GM12878 (cell line): ENCODE data around the gene SLCO4A1. TPM values are rescaled to one million over a fixed set of nuclear protein-coding genes. Genes with fewer than 3 reads are reported as not detected.

Source experiments
- ATAC-seq: fragments of 200-7000 bp; cut with Tn5 transposase; 3 replicates; pipeline ENCODE4 v1.9.1; 2020; ENCODE audit warnings: mild to moderate bottlenecking, moderate library complexity
- BruUV-seq: library from RNA; stranded (reverse); fragments of 400-500 nt; replicated peaks from 2 replicates; lab custom pipeline; 2021; lab: Mats Ljungman, UMichigan
- CTCF ChIA-PET: fragments of 300-600 bp; sonication (Branson Sonifier 250); formaldehyde crosslinking; extraction: SDS; loops from one replicate; lab custom pipeline; 2021; ENCODE audit warnings: inconsistent platforms; lab: Yijun Ruan, JAX
- POLR2A ChIA-PET: fragments of 350-600 bp; formaldehyde crosslinking; extraction: SDS; loops from one replicate; lab custom pipeline; 2021; ENCODE audit warnings: inconsistent platforms; lab: Charles Lee
- RAD21 ChIA-PET: fragments of 300-600 bp; sonication (Branson Sonifier 250); formaldehyde crosslinking; loops from one replicate; lab custom pipeline; 2023; ENCODE audit warnings: antibody characterized with exemption; ENCODE audit not compliant: unreplicated experiment; lab: Charles Lee
- SMC1A ChIA-PET: fragments of 300-600 bp; sonication (Branson Sonifier 250); formaldehyde crosslinking; loops from one replicate; lab custom pipeline; 2023; ENCODE audit not compliant: unreplicated experiment, uncharacterized antibody; lab: Charles Lee
- DNase-seq: peaks from one replicate; pipeline ENCODE4 v3.0.0-alpha.2; 2011; ENCODE audit warnings: low read depth, low spot score
- FAIRE-seq: peaks from 3 replicates; lab custom pipeline; 2011; peaks lifted over from hg19 to GRCh38; lab: Jason Lieb, UNC
- H2AFZ ChIP-seq: 2 replicates; pipeline ENCODE4 v1.6.0; 2011; ENCODE audit warnings: low read depth, low read length, control low read depth; ENCODE audit not compliant: control insufficient read depth
- H3K27ac ChIP-seq: 2 replicates; pipeline ENCODE4 v1.5.1; 2011; ENCODE audit warnings: control low read depth; ENCODE audit not compliant: control insufficient read depth, insufficient read depth
- H3K27me3 ChIP-seq, 2 experiments: replicated peaks in 1 of 2; 2 replicates each; pipeline versions ENCODE4 v1.6.0 to v1.6.1; 2011; ENCODE audit warnings: low read length in 1 of 2; ENCODE audit not compliant: control insufficient read depth in 2 of 2, insufficient read depth in 2 of 2
- H3K36me3 ChIP-seq, 2 experiments: 2 replicates each; pipeline ENCODE4 v1.5.1; 2011; ENCODE audit warnings: low read length in 1 of 2; ENCODE audit not compliant: control insufficient read depth in 2 of 2, insufficient read depth in 2 of 2
- H3K4me1 ChIP-seq: 2 replicates; pipeline ENCODE4 v1.6.1; 2011; ENCODE audit warnings: mild to moderate bottlenecking, low read length, moderate library complexity, mixed read lengths; ENCODE audit not compliant: control insufficient read depth, insufficient read depth
- H3K4me2 ChIP-seq: 2 replicates; pipeline ENCODE4 v1.6.0; 2011; ENCODE audit warnings: control low read depth; ENCODE audit not compliant: control insufficient read depth, insufficient read depth
- H3K4me3 ChIP-seq: fragments of 200-600 bp; sonication (generic); 2 replicates; pipeline ENCODE4 v1.5.1; 2016
- H3K79me2 ChIP-seq: 2 replicates; pipeline ENCODE4 v1.6.0; 2011; ENCODE audit warnings: low read length; ENCODE audit not compliant: control insufficient read depth, insufficient read depth
- H3K9ac ChIP-seq: 2 replicates; pipeline ENCODE4 v1.8.0; 2011; ENCODE audit warnings: low read length, control low read depth, mixed read lengths; ENCODE audit not compliant: control insufficient read depth, insufficient read depth
- H3K9me3 ChIP-seq: replicated peaks from 3 replicates; pipeline ENCODE4 v1.5.1; 2011; ENCODE audit warnings: mild to moderate bottlenecking, low read length; ENCODE audit not compliant: control insufficient read depth, insufficient read depth
- H4K20me1 ChIP-seq: 2 replicates; pipeline ENCODE4 v1.6.0; 2011; ENCODE audit not compliant: control insufficient read depth, insufficient read depth
- ASH2L ChIP-seq: fragments of 300-600, 200-600 bp; sonication (generic); IDR thresholded peaks from 2 replicates; pipeline ENCODE4 v1.6.1; 2017; ENCODE audit warnings: low read depth, mild to moderate bottlenecking, borderline replicate concordance
- CREM ChIP-seq: IDR thresholded peaks from 2 replicates; pipeline ENCODE4 v1.6.1; 2014; ENCODE audit warnings: antibody characterized with exemption, low read depth
- EGR1 ChIP-seq, 2 experiments: IDR thresholded peaks; 1 replicate in 1 of 2; 2 replicates in 1 of 2; pipeline ENCODE4 v1.6.1; 2011 to 2012; ENCODE audit warnings: low read depth in 2 of 2, low read length in 2 of 2, borderline replicate concordance in 1 of 2, mild to moderate bottlenecking in 1 of 2, moderate library complexity in 1 of 2
- FOXK2 ChIP-seq: fragments of 450-650 bp; IDR thresholded peaks from 2 replicates; pipeline ENCODE4 v1.6.1; 2017; ENCODE audit warnings: mild to moderate bottlenecking, moderate library complexity
- FOXM1 ChIP-seq: IDR thresholded peaks from 2 replicates; pipeline ENCODE4 v1.6.1; 2012; ENCODE audit warnings: low read depth, mild to moderate bottlenecking, inconsistent platforms, low read length, moderate library complexity
- HDAC2 ChIP-seq: fragments of 200-600 bp; sonication (generic); IDR thresholded peaks from 2 replicates; pipeline ENCODE4 v1.6.1; 2017
- NR2C2 ChIP-seq: IDR thresholded peaks from 2 replicates; pipeline ENCODE4 v1.6.1; 2011; ENCODE audit warnings: borderline replicate concordance, low read depth; ENCODE audit not compliant: control insufficient read depth, insufficient read length
- POLR2AphosphoS5 ChIP-seq: IDR thresholded peaks from 2 replicates; pipeline ENCODE4 v1.6.1; 2011; ENCODE audit warnings: mild to moderate bottlenecking, low read length, inconsistent platforms
- RELA ChIP-seq: fragments of 450-650 bp; IDR thresholded peaks from 2 replicates; pipeline ENCODE4 v1.8.0; 2014; ENCODE audit warnings: borderline replicate concordance; ENCODE audit not compliant: partially characterized antibody
- SMAD5 ChIP-seq: IDR thresholded peaks from 2 replicates; pipeline ENCODE4 v1.6.1; 2016; ENCODE audit warnings: antibody characterized with exemption, low read depth
- SMARCA5 ChIP-seq: fragments of 450-650 bp; IDR thresholded peaks from 2 replicates; pipeline ENCODE4 v1.6.1; 2017; ENCODE audit warnings: mild to moderate bottlenecking
- TAF1 ChIP-seq: IDR thresholded peaks from 2 replicates; pipeline ENCODE4 v1.6.1; 2011; ENCODE audit warnings: mild to moderate bottlenecking, low read depth, low read length, borderline replicate concordance
- YBX1 ChIP-seq: fragments of 450-650 bp; IDR thresholded peaks from 2 replicates; pipeline ENCODE4 v1.6.1; 2016; ENCODE audit warnings: antibody characterized with exemption
- ZBED1 ChIP-seq: IDR thresholded peaks from 2 replicates; pipeline ENCODE4 v1.6.1; 2016; ENCODE audit warnings: borderline replicate concordance
- WGBS: methylation state at CpG from one replicate; pipeline ENCODE4 v1.1.6; 2016; ENCODE audit warnings: low lambda C conversion rate; ENCODE audit not compliant: insufficient replicate concordance, insufficient coverage; ENCODE audit errors: missing lambda C conversion rate; 5-methylcytosine and 5-hydroxymethylcytosine counted together
- in situ Hi-C: fragments of 300-500 bp; cut with MboI; formaldehyde crosslinking; loops from 9 replicates; pipeline ENCODE4 v1.14.3; 2018; ENCODE audit warnings: mixed read lengths
- intact Hi-C: fragments of 100-400 bp; cut with micrococcal nuclease; formaldehyde crosslinking; loops from one replicate; pipeline ENCODE4 v1.14.2; 2022; ENCODE audit not compliant: unreplicated experiment
- polyA plus RNA-seq, 11 experiments: library from polyadenylated mRNA; depleted of rRNA in 4 of 11; unstranded in 6 of 11; stranded (reverse) in 5 of 11; fragments of >200 nt; fragmentation: Nextera tagmentation in 4 of 11; fragmentation: Illumina TruSeq in 1 of 11; extraction: Ambion mirVana in 4 of 11; extraction: Trizol in 1 of 11; gene quantifications; 1 replicate in 1 of 11; 2 replicates in 10 of 11; pipeline versions ENCODE4 v1.2.1 to v1.2.3, GENCODE V29; 2011 to 2016; ENCODE audit warnings: inconsistent platforms in 2 of 11, missing spikeins in 2 of 11, low read depth in 1 of 11
- total RNA-seq, 4 experiments: library from RNA; depleted of rRNA in 3 of 4; stranded (reverse); fragments of >200 nt in 3 of 4; fragmentation: Illumina TruSeq in 1 of 4; extraction: Trizol in 1 of 4; gene quantifications; 2 replicates each; pipeline versions ENCODE4 v1.2.1 to v1.2.3, GENCODE V29; 2013 to 2021
- TF ChIP-seq, protein P1 (sequence below): fragments of 150-350 bp; IDR thresholded peaks from 2 replicates; pipeline ENCODE4 v1.6.1; 2014; ENCODE audit warnings: mild to moderate bottlenecking, low read depth, low read length
- TF ChIP-seq, protein P2 (sequence below): fragments of 450-650 bp; IDR thresholded peaks from 2 replicates; pipeline ENCODE4 v1.6.1; 2017; ENCODE audit warnings: mild to moderate bottlenecking
- TF ChIP-seq, protein P3 (sequence below): IDR thresholded peaks from 2 replicates; pipeline ENCODE4 v1.6.1; 2012; ENCODE audit warnings: low read depth, low read length, improper control_type of control experiment
- TF ChIP-seq, protein P4 (sequence below): IDR thresholded peaks from 2 replicates; pipeline ENCODE4 v1.6.1; 2012; ENCODE audit warnings: low read depth, low read length, improper control_type of control experiment

The SLCO4A1 gene
- total and polyA plus RNA-seq, 10 of the 15 experiments (the other 5 are each of a cell fraction or from before 2014, with no cell fraction given) = 2.1 to 30.7 (median 12.0) TPM

DNA sequence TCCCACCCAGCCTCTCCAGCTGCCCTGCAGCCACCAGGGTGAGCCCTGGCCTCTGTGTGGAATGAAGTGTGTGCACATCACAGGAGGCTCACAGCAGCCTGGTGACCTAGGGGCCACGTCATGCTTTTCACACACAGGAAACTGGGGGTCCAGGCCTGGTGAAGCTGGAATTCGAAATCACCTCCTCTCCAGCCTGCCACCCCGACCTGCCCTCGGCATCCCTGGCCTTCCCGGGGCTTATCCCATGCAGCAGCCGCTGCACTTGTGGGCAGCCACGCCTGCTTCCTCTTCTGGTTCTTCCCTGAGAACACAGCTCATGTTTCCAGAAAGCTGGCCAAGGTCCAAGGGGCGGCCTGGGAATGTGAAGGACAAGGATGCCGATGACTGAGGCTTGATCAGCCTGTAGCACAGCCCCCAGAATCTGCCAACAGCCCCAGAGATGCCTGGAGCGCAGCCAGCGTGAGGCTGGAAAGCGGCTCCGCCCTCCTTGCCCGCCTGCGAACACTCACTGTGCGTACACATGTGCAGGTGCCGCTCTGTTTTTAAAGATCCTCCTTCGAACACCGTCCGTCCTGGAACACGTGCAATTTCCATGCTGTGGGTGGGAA lies 62.1 kb downstream of the SLCO4A1 start (continued):
- TF ChIP-seq, protein P1, sequence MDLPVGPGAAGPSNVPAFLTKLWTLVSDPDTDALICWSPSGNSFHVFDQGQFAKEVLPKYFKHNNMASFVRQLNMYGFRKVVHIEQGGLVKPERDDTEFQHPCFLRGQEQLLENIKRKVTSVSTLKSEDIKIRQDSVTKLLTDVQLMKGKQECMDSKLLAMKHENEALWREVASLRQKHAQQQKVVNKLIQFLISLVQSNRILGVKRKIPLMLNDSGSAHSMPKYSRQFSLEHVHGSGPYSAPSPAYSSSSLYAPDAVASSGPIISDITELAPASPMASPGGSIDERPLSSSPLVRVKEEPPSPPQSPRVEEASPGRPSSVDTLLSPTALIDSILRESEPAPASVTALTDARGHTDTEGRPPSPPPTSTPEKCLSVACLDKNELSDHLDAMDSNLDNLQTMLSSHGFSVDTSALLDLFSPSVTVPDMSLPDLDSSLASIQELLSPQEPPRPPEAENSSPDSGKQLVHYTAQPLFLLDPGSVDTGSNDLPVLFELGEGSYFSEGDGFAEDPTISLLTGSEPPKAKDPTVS = no peak
- TF ChIP-seq, protein P2, sequence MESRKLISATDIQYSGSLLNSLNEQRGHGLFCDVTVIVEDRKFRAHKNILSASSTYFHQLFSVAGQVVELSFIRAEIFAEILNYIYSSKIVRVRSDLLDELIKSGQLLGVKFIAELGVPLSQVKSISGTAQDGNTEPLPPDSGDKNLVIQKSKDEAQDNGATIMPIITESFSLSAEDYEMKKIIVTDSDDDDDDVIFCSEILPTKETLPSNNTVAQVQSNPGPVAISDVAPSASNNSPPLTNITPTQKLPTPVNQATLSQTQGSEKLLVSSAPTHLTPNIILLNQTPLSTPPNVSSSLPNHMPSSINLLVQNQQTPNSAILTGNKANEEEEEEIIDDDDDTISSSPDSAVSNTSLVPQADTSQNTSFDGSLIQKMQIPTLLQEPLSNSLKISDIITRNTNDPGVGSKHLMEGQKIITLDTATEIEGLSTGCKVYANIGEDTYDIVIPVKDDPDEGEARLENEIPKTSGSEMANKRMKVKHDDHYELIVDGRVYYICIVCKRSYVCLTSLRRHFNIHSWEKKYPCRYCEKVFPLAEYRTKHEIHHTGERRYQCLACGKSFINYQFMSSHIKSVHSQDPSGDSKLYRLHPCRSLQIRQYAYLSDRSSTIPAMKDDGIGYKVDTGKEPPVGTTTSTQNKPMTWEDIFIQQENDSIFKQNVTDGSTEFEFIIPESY = no peak
- TF ChIP-seq ZBED1 (no peak), RELA (no peak)

DNA sequence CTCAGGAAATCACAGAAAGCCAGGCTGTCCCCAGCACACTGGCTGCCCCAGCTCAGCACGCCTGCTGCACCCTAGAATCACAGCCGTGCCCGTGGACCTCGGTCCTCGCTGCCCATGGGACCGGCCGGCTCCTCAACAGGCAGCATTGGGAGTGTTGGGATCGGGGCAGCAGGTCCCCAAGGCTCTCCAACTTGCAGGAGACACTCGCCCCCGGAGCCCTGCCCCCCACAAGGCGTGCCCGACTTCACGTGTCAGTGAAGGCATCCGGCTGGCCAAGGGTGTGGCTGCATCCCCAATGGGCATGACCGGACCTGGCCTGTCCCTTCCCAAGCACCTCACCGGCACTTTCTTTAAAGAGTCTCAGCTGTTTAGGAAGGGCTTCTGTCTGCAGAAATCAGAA lies 63.3 kb downstream of the SLCO4A1 start:
- intact Hi-C loops (no loop called here), in situ Hi-C loops (no loop called here)
- Histone ChIP-seq H3K4me1 (no peaks in the 10 kb centered on the region), H4K20me1 (no peaks in the 10 kb centered on the region), H3K9ac (no peak overlapping the region), H2AFZ (no peak overlapping the region), H3K4me2 (no peak overlapping the region), H3K4me3 (no peak overlapping the region), H3K27me3 (peaks cover 0 to 7% of the 10 kb centered on the region in 2 experiments; a peak in 3 of 4 replicates), H3K27ac (no peak overlapping the region), H3K9me3 (no peaks in the 10 kb centered on the region), H3K36me3 (no peaks in the 10 kb centered on the region), H3K79me2 (no peaks in the 10 kb centered on the region)
- 56% methylated on average over 16 of the region's 16 CpGs for WGBS
- DNase-seq (no peak), FAIRE-seq (no peak), ATAC-seq (no peak)
- no TSS peak for BruUV-seq
- POLR2A ChIA-PET = no interaction called here
- RAD21 ChIA-PET = interaction anchor here (0.8 kb wide), 1 partner anchor 88 kb away, joined by 3 read pairs; no protein-coding TSS in a partner anchor
- SMC1A ChIA-PET = no interaction called here
- CTCF ChIA-PET = no interaction called here
- TF ChIP-seq SMARCA5 (no peak), CREM (no peak), NR2C2 (no peak), SMAD5 (no peak), HDAC2 (no peak), TAF1 (no peak), EGR1 (IDR thresholded peaks at IDR 0.05; ENCODE audit: borderline replicate concordance in 1 of 2, low read depth in 2 of 2, low read length in 2 of 2) (no peak), POLR2AphosphoS5 (no peak), ASH2L (no peak), FOXK2 (no peak), FOXM1 (no peak), YBX1 (no peak)
- TF ChIP-seq, protein P3, sequence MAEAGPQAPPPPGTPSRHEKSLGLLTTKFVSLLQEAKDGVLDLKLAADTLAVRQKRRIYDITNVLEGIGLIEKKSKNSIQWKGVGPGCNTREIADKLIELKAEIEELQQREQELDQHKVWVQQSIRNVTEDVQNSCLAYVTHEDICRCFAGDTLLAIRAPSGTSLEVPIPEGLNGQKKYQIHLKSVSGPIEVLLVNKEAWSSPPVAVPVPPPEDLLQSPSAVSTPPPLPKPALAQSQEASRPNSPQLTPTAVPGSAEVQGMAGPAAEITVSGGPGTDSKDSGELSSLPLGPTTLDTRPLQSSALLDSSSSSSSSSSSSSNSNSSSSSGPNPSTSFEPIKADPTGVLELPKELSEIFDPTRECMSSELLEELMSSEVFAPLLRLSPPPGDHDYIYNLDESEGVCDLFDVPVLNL = no peak
- TF ChIP-seq, protein P4, sequence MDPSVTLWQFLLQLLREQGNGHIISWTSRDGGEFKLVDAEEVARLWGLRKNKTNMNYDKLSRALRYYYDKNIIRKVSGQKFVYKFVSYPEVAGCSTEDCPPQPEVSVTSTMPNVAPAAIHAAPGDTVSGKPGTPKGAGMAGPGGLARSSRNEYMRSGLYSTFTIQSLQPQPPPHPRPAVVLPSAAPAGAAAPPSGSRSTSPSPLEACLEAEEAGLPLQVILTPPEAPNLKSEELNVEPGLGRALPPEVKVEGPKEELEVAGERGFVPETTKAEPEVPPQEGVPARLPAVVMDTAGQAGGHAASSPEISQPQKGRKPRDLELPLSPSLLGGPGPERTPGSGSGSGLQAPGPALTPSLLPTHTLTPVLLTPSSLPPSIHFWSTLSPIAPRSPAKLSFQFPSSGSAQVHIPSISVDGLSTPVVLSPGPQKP = no peak
